Erythroblast (primary cell): ENCODE results near the gene TGFBI.
A peak's percentile ranks its signal among the peaks of the same experiment; 100 is the strongest.

Experiments
- DNase-seq, 2 experiments: peaks; one replicate each; lab custom pipeline; 2025; lab: John Stamatoyannopoulos, UW
- GATA1 ChIP-seq: IDR thresholded peaks from 2 replicates; pipeline ENCODE4 v1.6.1; 2011; ENCODE audit warnings: low read depth, mild to moderate bottlenecking, control low read depth, low read length, moderate library complexity
- POLR2A ChIP-seq: IDR thresholded peaks from 2 replicates; pipeline ENCODE4 v1.6.1; 2011; ENCODE audit warnings: mild to moderate bottlenecking, low read length

Gene TGFBI

GRCh38 chr5:136104306-136104965, 75.6 kb downstream of the TGFBI start:
- TF ChIP-seq GATA1 (no peak), POLR2A (no peak)
- DNase-seq = no peak

- TF ChIP-seq POLR2A (no peak), GATA1 (no peak)
- no peak for DNase-seq
These were observed 77.7 kb downstream of the TGFBI start for GRCh38 chr5:136106351-136107031.

GRCh38 chr5:136108180-136108611, 79.4 kb downstream of the TGFBI start:
- no peak for DNase-seq
- TF ChIP-seq GATA1 (no peak), POLR2A (no peak)

- no peak for DNase-seq
- TF ChIP-seq GATA1 (no peak), POLR2A (no peak)
These were observed 80.0 kb downstream of the TGFBI start for GRCh38 chr5:136108766-136109165.

GRCh38 chr5:136109453-136110135, 80.8 kb downstream of the TGFBI start:
- TF ChIP-seq GATA1 (no peak), POLR2A (no peak)

More at GRCh38 chr5:136109453-136110135, 80.8 kb downstream of the TGFBI start:
- DNase-seq = peak; percentile 10 to 67
